ENCODE results near the gene FHIT. TPM values are rescaled to one million over a fixed set of nuclear protein-coding genes. Genes with fewer than 3 reads are reported as not detected.

Gene FHIT
- total RNA-seq, 4 donors from 2014 or later = 0.72 to 5.2 (median 2.1) TPM

DNA sequence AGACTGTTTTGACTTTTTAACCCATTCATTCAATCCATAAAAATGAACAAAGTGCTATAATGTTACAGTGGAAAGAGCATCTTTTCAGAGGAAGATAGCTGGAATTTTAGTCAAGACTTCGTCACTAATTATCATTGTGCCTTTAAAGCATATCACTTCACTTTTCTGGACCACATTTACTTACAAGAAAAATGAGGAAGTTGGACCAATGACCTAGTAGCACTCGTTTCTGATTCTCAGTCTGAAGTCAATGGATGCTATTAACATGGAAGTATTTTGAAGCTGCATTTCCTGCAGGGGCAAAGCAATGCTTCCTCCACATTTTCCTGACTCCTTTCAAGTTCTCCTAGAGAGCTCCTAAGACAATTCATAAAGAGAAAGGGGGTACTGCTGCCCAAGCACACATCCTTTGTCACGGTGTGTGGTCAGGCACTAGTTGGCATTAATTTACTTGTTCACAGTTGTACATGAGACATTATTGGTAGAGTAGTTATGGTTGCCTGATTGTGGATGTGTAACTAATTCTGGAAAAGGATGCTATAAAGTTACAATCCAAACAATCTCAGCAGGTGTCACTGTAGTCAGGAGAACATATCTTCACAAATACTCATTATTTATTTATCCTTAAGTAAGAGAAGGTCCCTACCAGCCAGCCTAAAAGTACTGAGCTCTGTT is 1049.1 kb downstream of the FHIT start:
- in situ Hi-C loops (cut with MboI; ENCODE audit: low sequenced_read_pairs in 4 of 4) = no loop called here

DNA sequence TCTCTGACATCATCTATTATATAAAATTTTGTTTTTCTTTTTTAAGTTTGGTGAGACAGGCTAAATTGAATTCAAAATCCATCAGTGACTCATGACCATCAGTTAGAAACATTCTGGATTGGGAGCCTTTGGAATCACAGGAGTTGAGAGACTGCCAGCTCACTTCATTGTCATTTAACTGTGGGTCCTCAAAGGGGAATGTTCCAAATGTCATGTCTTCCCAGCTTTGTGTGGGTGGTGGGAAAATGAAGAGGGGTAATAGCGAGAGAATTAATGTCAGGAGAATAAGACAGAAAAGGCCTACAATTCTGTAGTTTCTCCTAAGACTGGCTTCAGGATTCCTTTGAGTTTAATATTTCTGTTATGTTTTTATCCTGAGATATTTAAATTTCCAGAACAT is 1051.9 kb downstream of the FHIT start:
- in situ Hi-C loops (cut with MboI; ENCODE audit: low sequenced_read_pairs in 4 of 4) = no loop called here
- Histone ChIP-seq H3K4me1 (no peaks in the 10 kb centered on the region), H3K36me3 (no peaks in the 10 kb centered on the region), H3K4me3 (no peak overlapping the region), H3K27me3 (no peaks in the 10 kb centered on the region), H3K27ac (no peak overlapping the region), H3K9me3 (no peaks in the 10 kb centered on the region)
- no peak for TF ChIP-seq POLR2A (IDR thresholded peaks at IDR 0.05)
- TF ChIP-seq, protein P1, sequence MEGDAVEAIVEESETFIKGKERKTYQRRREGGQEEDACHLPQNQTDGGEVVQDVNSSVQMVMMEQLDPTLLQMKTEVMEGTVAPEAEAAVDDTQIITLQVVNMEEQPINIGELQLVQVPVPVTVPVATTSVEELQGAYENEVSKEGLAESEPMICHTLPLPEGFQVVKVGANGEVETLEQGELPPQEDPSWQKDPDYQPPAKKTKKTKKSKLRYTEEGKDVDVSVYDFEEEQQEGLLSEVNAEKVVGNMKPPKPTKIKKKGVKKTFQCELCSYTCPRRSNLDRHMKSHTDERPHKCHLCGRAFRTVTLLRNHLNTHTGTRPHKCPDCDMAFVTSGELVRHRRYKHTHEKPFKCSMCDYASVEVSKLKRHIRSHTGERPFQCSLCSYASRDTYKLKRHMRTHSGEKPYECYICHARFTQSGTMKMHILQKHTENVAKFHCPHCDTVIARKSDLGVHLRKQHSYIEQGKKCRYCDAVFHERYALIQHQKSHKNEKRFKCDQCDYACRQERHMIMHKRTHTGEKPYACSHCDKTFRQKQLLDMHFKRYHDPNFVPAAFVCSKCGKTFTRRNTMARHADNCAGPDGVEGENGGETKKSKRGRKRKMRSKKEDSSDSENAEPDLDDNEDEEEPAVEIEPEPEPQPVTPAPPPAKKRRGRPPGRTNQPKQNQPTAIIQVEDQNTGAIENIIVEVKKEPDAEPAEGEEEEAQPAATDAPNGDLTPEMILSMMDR (IDR thresholded peaks at IDR 0.05 in 4 of 5, conservative IDR thresholded peaks at IDR 0.05 in 1 of 5) = no peak
- no peak for DNase-seq
- no peak for ATAC-seq
- intact Hi-C loops (cut with DNase I; ENCODE audit: low total_unique reads) = no loop called here

More for the DNA sequence above, 1049.1 kb downstream of the FHIT start:
- Histone ChIP-seq H3K4me3 (no peak overlapping the region), H3K27me3 (no peaks in the 10 kb centered on the region), H3K36me3 (no peaks in the 10 kb centered on the region), H3K9me3 (no peaks in the 10 kb centered on the region), H3K4me1 (no peaks in the 10 kb centered on the region), H3K27ac (no peak overlapping the region)
- TF ChIP-seq, protein P1 (IDR thresholded peaks at IDR 0.05 in 4 of 5, conservative IDR thresholded peaks at IDR 0.05 in 1 of 5) = no peak
- TF ChIP-seq POLR2A (IDR thresholded peaks at IDR 0.05) = no peak
- ATAC-seq (no peak), DNase-seq (no peak)
- intact Hi-C loops (cut with DNase I; ENCODE audit: low total_unique reads) = no loop called here

DNA sequence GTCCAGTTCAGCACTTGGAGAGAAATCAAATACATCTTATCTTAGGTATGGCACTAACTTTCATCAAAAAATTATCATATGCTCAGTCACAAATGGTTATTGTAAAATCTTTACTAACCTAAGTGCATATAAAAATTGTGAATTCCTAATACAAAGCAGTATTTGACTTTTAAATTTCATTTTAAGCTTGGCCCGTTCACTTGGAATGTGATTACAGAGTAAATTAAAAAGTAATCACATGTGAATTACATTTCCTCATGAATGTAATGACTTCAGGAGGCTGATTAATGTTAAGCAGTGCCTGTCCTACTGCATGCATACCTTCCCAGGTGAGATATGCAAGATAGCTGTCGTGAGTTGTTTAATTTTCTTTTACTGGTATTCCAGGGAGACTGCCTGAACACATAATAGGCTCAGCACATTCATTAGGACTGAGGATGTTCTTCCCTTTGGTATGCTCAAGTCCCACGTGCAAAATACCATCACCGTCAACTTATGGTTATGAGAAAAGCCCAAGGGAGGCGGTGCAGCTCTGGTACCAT is 1053.0 kb downstream of the FHIT start:
- intact Hi-C loops (cut with DNase I; ENCODE audit: low total_unique reads) (no loop called here), in situ Hi-C loops (cut with MboI; ENCODE audit: low sequenced_read_pairs in 4 of 4) (no loop called here)
- H3K4me1 ChIP-seq = no peaks in the 10 kb centered on the region
- ATAC-seq (no peak), DNase-seq (no peak)
- H3K4me3 ChIP-seq = no peak overlapping the region
- H3K27me3 ChIP-seq = no peaks in the 10 kb centered on the region
- TF ChIP-seq, protein P1 (IDR thresholded peaks at IDR 0.05 in 4 of 5, conservative IDR thresholded peaks at IDR 0.05 in 1 of 5) = no peak
- TF ChIP-seq POLR2A (IDR thresholded peaks at IDR 0.05) = no peak
- no peaks in the 10 kb centered on the region for H3K9me3 ChIP-seq
- H3K27ac ChIP-seq = no peak overlapping the region
- H3K36me3 ChIP-seq = no peaks in the 10 kb centered on the region

DNA sequence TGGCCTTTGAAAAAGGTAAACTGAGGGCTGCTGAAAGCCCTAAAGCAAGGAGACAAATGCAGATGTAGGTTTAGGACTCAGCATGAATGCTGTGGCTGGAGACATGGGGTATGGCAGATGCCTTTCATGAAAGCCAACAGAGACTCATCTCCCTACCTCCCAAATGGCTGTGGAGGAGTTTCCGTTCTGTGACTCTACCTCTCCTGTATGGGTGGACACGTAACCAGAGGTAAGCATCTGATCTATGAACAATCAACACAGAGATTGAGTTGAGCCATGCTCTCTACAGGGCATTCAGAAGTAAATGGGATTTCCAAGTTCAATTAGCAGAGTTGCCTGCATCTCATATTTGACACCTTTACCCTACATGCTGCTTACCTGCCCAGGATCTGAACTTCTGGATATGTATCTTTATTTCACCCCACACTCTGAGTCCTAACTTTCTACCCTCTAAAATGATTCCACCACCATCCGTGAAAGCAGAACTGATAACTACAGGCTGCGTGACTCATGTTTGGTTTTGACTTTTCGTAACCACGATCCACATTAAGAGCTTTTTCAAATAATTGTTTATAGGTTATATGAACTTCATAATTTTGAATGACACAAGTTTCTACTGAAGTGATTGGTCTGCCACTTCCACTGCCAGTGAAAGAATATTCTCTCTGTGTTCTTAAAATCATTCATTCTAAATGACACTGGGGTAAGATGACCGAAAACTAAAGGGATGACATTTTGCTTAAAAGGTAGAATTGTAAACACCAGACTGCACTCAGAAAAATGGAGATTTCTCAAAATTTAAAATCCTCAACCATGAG is 1058.7 kb downstream of the FHIT start:
- intact Hi-C loops (cut with DNase I; ENCODE audit: low total_unique reads) (no loop called here), in situ Hi-C loops (cut with MboI; ENCODE audit: low sequenced_read_pairs in 4 of 4) (no loop called here)
- TF ChIP-seq, protein P1 (IDR thresholded peaks at IDR 0.05 in 4 of 5, conservative IDR thresholded peaks at IDR 0.05 in 1 of 5) = no peak
- no peak for TF ChIP-seq POLR2A (IDR thresholded peaks at IDR 0.05)
- Histone ChIP-seq H3K4me3 (no peak overlapping the region), H3K27me3 (no peaks in the 10 kb centered on the region), H3K36me3 (no peaks in the 10 kb centered on the region), H3K27ac (no peak overlapping the region), H3K4me1 (no peaks in the 10 kb centered on the region), H3K9me3 (no peaks in the 10 kb centered on the region)
- no peak for ATAC-seq
- no peak for DNase-seq
